GM12892 (cell line): ENCODE measurements around the gene LRRC27.

ENCODE experiments used
- DNase-seq: peaks from one replicate; pipeline ENCODE4 v3.0.0; 2011; ENCODE audit not compliant: insufficient read length
- FAIRE-seq: peaks from 2 replicates; lab custom pipeline; 2011; peaks lifted over from hg19 to GRCh38; lab: Jason Lieb, UNC
- POLR2A ChIP-seq: IDR thresholded peaks from 2 replicates; pipeline ENCODE4 v1.6.1; 2011; ENCODE audit warnings: low read depth, low read length, control low read depth
- POLR2AphosphoS5 ChIP-seq: IDR thresholded peaks from 2 replicates; pipeline ENCODE4 v1.6.1; 2011; ENCODE audit warnings: low read depth, low read length, control low read depth
- TAF1 ChIP-seq: IDR thresholded peaks from 2 replicates; pipeline ENCODE4 v1.6.1; 2011; ENCODE audit warnings: low read depth, mild to moderate bottlenecking, control low read depth, low read length, borderline replicate concordance

LRRC27 gene

DNA sequence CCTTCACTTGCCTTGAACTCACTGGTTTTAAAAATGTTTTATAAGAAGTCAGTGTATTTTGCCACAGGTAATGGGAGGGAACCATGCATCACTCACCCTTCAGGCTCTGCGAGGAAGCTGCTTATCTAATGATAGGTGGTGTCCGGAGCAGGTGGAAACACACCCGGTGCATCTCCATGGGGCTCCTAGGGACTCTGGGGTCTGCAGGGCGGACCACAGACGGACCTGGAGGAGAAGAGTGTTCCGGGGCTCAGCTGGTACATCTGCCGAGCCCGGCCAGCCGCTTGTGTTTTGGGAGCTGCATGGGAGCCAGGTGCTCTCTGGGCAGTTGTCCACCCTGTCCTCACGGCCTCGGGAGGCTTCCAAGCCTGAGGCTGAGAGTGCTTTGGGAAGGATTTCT is 7.3 kb downstream of the LRRC27 start:
- DNase-seq (no peak), FAIRE-seq (no peak)
- no peak for TF ChIP-seq POLR2AphosphoS5
- TF ChIP-seq POLR2A, result no peak
- no peak for TF ChIP-seq TAF1

DNA sequence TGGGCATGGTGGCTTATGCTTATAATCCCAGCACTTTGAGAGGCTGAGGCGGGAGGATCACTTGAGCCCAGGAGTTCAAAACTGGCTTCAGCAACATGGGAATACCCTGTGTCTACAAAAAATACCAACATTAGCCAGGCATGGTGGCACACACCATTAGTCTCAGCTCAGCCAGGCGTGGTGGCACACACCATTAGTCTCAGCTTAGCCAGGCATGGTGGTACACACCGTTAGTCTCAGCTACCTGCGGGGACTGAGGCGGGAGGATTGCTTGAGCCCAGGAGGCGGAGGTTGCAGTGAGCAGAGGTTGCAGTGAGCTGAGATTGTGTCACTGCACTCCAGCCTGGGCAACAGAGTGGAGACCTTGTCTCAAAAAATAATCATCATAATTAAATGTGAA is 9.0 kb downstream of the LRRC27 start:
- DNase-seq (no peak), FAIRE-seq (no peak)

DNA sequence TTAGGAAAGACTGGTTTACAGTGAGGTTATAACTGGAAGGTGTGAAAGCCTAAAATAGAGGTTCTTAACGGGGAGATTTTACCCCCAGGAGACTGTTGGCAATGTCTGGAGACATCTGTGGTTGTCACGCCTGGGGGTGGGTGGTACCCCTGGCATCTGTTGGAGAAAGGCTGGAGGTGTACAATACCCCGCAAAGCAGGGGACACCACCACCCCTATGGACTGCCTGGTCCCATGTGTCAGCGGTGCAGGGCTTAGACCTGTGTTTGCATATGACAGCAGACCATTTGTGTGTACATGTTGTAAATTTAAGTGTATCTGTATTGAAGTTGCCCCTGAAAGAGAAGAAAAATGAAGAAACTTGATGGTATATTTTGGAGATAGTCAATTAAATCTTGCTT is 9.8 kb downstream of the LRRC27 start:
- FAIRE-seq (no peak), DNase-seq (no peak)
- TF ChIP-seq POLR2AphosphoS5, result no peak
- TF ChIP-seq POLR2A, result no peak
- TF ChIP-seq TAF1, result no peak

More for the DNA sequence above, 9.0 kb downstream of the LRRC27 start:
- TF ChIP-seq POLR2A (no peak), POLR2AphosphoS5 (no peak), TAF1 (no peak)

DNA sequence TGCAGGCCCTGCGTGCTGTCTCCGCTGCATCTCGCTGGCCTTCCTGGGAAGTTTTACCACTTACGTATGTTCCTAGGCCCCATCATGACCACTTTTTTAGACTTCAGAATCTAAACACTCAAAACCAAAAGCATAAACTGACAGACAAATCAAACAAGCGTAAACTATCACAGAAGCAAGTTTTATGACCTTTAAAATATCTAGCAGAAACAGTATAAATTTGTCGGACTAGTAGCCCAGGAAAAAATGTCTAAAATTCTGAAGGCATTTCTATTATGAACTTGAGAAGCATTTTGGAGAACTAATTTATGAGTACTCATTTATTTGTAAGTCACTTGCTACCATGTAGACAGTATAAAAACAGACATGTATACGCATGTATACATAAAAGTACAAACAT is 10.6 kb downstream of the LRRC27 start:
- no peak for TF ChIP-seq TAF1
- TF ChIP-seq POLR2A, result no peak
- no peak for TF ChIP-seq POLR2AphosphoS5
- FAIRE-seq (no peak), DNase-seq (no peak)

DNA sequence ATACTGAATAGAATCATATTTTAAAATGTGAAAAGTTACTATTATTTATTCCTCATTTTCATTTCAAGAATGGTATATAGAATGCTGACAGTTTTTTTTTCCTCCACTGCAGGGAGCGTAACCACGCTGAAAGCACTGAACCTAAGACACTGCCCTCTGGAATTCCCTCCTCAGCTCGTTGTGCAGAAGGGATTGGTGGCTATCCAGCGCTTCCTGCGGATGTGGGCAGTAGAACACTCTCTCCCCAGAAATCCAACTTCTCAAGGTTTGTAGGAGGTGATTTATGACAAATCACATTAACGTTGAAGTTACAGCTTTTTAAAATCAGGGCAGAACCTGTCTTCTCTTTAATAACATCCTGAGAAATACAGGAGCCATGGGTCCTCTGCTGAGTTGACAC is 12.4 kb downstream of the LRRC27 start:
- FAIRE-seq (no peak), DNase-seq (no peak)
- TF ChIP-seq TAF1 (no peak), POLR2A (no peak), POLR2AphosphoS5 (no peak)

DNA sequence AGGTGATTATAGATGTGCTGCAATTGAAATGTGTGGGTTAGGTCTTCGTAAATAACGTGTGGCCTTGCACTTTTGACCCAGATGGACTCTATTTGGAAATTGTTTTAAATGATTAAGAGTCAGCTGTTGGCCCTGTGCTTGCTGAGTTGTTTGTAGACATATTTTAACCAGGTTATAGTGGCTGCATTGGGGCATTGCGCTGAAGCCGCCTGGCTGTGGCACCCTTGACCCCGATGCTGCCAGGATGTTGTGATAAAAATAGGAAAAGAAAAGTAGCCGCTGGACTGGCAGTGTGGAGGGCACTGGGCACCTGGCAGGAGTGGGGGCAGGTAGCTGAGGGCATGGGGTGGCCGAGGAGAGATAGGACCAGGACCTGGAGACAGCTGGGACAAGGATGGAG is 13.4 kb downstream of the LRRC27 start:
- no peak for DNase-seq
- FAIRE-seq, result no peak
- no peak for TF ChIP-seq POLR2AphosphoS5

DNA sequence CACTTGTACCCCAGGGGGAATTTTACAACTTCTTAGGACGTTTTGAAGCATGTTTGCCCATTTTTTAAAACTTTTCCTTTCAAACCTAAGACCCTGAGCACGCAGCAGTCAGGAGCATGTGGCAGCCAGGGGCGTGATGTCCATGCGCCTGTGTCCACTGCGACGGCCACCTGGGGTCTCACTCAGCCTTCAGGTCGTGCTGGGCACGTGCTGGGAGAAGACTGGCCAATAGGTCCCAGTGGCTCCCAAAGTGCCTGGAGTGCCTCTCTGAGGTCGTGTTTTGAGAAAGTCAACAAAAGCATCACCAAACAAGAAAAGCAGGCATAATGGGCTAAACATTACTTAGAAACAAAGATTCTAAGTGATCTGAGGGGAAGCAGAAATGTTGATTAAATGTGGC is 14.8 kb downstream of the LRRC27 start:
- DNase-seq (no peak), FAIRE-seq (no peak)
- TF ChIP-seq POLR2AphosphoS5 (no peak), TAF1 (no peak), POLR2A (no peak)

DNA sequence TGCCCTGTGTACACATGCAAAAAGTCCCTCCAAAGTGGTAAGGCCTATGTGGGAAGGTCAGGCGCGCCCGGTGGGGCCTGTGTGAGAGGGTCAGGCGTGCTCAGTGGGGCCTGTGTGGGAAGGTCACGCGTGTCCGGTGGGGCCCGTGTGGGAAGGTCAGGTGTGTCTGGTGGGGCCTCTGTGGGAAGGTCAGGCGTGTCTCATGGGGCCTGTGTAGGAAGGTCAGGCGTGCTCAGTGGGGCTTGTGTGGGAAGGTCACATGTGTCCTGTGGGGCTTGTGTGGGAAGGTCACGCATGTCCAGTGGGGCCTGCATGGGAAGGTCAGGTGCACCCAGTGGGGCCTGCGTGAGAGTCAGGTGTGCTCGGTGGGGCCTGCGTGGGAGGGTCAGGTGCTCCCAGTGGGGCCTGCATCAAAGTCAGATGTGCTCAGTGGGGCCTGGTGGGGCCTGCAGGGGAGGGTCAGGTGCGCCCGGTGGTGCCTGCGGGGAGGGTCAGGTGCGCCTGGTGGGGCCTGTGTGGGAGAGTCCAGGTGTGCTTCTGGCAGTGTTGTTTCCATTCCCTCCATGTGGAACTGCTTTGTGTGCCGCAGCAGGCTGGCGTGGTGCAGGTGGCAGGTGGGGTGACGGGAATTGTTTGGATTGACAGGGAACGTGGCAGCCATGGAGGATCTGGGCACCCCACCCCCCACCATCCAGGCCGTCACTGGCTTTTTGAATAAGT is 15.4 kb downstream of the LRRC27 start:
- DNase-seq (no peak), FAIRE-seq (no peak)

DNA sequence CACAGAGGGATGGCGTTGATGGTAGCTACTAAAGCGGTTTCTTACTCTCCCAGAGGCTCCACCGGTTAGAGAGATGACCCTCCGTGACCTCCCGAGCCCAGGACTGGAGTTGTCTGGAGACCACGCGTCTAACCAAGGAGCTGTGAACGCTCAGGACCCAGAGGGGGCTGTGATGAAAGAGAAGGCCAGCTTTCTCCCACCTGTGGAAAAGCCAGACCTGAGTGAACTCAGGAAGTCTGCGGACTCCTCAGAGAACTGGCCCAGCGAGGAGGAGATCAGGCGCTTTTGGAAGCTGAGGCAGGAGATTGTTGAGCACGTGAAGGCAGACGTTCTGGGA is 15.9 kb downstream of the LRRC27 start:
- no peak for FAIRE-seq
- TF ChIP-seq TAF1, result no peak
- no peak for TF ChIP-seq POLR2A
- TF ChIP-seq POLR2AphosphoS5, result no peak

More for the DNA sequence above, 15.4 kb downstream of the LRRC27 start:
- no peak for TF ChIP-seq POLR2A
- no peak for TF ChIP-seq POLR2AphosphoS5
- no peak for TF ChIP-seq TAF1

DNA sequence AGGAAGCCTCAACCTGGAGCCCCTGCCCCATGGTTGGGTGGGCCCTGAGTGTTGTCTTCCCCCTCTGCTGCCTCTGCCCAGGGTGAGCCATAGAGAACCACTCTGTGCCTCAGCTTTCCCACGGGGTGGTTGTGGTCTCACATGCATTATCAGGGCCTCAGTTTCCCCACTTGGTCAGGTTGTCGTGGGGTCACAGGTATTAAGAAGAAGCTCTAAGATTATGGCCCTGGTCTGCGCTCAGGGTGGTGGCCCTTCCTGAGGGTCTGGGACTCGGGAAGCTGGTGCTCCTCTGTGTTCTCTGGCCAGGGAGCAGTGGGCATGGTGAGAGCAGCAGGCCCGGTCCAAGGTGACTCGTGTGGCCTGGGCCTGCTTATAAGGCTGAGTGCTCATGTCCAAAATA is 17.8 kb downstream of the LRRC27 start:
- no peak for FAIRE-seq
- TF ChIP-seq POLR2AphosphoS5 (no peak), TAF1 (no peak), POLR2A (no peak)
- DNase-seq, result no peak

More for the DNA sequence above, 15.9 kb downstream of the LRRC27 start:
- no peak for DNase-seq

DNA sequence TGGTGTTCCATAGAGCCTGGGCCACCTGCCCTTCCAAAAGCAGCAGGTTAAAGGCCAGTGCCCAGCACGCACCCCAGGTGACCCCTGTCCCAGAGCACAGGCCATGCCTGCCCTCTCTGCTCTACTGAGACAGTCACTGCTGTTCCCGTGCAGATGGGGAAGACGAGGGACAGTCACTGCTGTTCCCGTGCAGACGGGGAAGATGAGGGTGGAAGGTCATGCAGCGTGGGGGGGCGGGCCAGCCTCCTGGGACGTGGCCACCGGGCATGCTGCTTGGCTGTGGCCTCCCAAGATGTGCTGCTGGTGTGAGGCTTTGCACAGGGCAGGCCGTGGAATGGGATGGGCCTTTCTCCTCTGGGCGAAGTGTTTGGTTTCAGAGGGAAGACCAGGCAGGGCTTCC is 18.4 kb downstream of the LRRC27 start:
- FAIRE-seq, result no peak
- no peak for DNase-seq
- TF ChIP-seq TAF1, result no peak

DNA sequence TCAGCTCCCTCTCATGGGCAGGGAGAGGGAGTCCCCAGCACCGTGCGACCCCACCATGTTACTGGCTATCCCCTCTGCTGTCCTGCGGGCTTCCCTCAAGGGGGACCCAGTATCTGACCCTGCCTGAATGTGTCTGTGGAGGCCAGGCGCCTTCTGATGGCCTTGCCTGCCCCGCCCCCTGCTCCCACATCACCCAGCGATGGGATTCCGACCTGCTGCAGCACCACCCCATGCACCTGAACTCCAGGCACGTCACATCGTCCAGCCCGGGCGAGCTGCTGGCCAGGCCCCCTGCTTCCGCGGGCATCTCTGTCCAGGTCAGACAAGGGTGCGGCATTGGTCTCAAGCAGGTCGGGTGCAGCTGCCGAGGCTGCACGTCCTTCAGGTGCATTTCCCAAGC is 19.0 kb downstream of the LRRC27 start:
- no peak for DNase-seq
- TF ChIP-seq POLR2AphosphoS5 (no peak), TAF1 (no peak), POLR2A (no peak)
- FAIRE-seq, result no peak
